ENCODE measurements around the gene MICAL2.
"Not testable (repeated sequence)": the region's sequence is repeated elsewhere in the genome, so short reads cannot be mapped to it uniquely, and the experiment has no call there.

The MICAL2 gene

DNA sequence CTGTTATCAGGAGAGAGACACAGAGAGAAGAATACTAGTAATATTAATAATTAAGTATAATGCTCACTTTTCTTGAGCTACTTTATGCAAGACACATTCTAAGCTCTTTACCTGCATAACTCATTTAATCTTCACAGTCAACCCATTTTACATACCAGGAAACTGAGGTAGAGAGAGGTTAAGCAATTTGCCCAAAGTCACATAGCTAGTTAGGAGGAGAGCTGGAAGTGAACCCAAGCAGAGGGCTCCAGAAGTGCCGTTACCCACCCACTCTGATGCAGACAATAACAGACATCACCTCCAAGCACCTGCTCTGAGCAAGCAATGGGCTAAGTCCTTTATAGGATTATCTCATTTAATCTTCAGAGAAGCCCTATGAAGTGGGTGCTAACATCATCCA, 24.8 kb downstream of the MICAL2 start:
- no peak for DNase-seq (ENCODE audit: low read depth in 3 of 3)

DNA sequence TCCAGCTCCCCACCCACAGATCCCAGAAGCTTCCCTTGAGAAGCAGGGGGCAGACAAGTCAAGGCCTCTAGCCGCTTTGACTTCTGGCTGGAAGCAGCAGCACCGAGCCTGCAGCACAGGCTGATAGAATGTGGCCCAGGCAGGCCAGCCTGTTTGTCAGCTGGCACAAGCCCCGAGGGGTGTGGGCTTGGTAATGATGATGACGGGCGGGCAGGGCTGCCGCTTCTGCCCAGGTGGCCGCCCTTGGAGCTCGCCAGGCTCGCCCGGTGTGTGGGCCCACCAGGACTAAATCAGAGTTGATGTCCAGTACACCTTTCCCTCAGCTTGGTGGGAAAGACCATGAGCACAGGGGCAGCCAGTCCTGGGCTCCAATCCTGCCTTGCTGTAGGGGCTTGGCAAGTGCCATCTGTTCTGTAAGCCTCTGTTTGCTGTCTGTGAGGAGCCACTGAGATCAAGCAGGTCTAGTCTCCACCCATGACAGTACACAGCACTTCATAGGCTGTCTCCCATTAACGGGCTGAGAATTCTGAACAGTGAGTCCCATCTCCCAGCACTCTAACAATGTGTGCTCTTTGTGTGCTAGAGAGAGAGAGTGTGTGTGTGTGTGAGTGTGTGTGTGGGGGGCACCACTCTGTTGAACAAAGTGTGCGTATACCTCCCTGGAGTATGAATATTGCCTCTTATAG, 26.8 kb downstream of the MICAL2 start:
- no peak for DNase-seq (ENCODE audit: low read depth in 3 of 3)

DNA sequence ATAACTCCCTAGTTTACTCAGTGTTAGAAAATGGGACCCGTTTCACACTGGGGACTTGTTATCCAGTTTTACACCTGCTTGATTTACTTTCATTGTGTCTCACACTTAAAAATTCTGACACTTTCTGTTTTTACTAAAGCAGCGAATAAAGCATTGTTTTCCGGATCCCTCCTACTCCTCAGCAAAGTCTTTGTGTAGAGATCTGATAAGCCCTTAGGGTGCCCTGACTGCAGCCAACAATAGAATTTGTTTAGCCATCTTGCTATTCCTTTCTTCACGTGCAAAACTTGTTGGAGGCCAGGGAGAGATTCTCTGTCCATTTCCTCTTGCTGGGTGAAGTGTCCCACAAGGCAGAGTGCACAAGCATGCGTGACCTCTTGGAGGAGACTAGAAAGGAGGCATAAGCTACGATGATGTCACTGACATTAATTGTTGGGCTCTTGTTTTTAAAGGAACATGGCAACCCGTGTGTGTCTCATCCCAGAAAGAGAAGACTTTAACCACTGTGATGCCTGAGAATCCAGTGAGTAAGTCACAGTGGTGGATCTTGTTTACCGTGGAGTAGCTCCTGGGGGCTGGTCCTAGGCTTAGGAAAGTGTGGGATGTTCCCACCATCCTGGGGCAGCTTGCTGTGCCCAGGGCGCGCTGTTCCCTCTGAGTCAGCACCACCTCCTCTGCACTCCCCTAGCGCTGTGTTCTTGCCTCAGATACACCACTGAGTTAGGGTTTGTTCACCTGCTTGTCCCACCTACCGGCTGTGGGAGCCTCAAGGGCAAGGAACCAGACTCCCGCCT, 27.7 kb downstream of the MICAL2 start:
- no peak for DNase-seq (ENCODE audit: low read depth in 3 of 3)

DNA sequence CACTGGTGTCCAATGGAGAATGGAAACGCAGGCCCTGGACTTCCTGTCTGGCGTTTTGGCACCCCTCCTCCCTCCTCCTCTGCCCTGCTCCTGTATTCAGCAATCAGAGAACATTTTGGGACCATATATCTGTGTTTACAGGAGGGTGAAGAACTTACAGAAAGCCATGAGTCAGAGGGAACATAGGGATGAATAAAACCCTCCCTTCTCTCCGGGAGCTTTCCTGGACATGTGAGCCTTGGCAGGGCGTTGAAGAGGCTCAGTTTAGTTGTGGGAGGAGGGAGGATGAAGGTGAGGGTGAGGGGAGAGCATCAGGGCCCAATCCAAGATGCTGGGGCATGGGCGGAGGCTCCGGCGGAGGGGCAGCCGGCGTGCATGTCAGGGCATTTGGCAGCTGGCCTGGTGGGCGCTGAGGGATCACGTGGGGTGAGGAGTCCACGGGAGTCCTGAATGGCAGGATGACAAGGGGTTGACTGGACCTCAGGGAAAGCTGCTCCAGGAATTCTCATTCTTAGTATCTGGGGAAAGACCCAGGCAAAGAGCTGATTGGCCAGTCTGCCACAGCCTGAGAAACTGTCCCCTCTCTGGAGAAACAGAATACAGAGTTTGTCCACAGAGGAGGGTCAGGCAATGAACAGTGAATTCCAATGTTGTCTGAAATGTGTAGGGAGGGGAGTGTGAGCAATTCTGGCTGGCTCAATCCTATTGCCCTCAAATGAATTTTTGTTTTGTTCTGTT, 28.9 kb downstream of the MICAL2 start:
- DNase-seq (ENCODE audit: low read depth in 3 of 3) = no peak

DNA sequence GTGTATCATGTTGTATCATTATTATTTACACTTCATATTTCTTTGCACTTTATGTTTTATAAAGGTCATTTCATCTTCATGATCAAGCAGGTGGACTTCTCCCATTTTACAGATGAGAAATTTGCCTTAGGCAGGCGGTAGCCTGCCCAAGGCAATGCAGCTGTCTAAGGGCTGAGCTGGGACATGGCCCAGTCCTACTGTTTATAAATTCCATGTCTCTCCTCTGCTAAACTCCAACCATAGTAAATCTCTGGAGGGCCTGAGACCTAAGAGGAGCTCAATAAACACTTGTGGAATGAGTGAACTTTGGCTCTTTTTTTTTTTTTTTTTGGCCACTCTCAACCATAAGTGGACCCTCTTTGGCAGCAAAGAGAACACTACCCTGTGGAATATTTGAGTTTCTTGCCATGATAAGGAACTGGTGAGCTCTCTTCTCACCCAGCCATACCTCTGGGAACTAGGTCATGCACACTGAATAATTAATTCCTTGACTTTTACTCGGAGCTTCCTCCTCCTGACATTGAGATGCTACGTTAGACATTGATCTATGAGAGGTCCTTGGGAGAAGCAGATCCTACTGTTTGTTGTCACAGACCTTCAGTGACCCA, 29.9 kb downstream of the MICAL2 start:
- DNase-seq (ENCODE audit: low read depth in 3 of 3) = no peak

DNA sequence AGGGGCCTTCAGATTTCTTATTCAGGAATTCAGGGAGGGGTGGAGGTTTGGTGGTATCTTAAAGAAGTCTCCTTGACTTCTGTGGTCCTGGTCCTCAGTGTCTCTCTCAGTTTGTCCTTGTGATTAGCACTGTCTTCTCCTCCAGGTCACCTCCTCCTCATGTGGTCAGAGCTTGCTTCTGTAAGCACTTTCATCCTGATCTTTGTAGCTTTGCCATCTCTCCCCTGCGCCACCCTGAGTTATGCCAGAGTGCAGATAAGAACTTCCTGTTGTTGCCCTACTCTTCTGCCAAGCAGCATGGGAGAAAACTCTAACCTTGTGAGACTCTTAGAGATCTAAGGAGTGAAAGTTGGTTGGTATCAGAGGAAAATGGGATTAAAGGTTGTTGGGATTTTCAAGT, 30.9 kb downstream of the MICAL2 start:
- DNase-seq (ENCODE audit: low read depth in 3 of 3) = no peak

DNA sequence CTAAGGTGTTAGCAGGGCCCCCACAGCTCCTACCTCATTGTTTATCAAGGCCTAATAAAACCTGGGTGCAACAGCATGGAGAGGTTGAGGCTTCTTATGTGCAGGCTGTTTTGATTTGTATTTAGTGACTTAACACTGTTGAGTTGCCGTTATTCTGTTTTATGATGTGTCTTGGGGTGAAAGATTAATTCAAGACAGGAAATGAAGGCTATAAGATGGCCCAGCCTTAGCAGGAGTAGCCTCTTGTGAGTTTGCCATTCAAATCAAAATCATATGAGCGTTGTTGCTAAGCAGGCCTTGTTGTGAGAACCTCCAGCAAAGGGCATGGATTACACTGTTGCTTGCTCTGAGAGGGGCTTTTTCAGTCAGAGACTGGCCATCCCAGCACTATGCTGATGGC, 31.8 kb downstream of the MICAL2 start:
- no peak for DNase-seq (ENCODE audit: low read depth in 3 of 3)

DNA sequence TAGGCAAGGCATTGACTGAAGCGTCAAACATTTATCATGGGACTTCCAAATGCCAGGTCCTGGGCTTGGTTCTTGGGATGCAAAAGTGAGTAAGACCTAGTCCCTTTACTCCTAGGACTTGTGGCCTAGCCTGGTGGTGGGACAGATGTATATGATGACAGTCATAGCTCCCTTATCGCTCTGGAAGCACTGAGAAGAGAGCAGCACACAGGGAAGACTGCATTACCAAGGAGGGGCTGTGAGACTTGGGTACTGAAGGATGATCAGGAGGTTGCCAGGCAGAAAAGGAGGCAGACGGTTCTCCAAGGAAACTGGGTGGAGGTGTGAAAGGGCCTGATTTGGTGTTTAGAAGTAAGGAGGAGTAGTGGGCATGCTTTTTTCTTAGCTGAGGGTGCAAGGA, 32.5 kb downstream of the MICAL2 start:
- DNase-seq (ENCODE audit: low read depth in 3 of 3) = no peak

DNA sequence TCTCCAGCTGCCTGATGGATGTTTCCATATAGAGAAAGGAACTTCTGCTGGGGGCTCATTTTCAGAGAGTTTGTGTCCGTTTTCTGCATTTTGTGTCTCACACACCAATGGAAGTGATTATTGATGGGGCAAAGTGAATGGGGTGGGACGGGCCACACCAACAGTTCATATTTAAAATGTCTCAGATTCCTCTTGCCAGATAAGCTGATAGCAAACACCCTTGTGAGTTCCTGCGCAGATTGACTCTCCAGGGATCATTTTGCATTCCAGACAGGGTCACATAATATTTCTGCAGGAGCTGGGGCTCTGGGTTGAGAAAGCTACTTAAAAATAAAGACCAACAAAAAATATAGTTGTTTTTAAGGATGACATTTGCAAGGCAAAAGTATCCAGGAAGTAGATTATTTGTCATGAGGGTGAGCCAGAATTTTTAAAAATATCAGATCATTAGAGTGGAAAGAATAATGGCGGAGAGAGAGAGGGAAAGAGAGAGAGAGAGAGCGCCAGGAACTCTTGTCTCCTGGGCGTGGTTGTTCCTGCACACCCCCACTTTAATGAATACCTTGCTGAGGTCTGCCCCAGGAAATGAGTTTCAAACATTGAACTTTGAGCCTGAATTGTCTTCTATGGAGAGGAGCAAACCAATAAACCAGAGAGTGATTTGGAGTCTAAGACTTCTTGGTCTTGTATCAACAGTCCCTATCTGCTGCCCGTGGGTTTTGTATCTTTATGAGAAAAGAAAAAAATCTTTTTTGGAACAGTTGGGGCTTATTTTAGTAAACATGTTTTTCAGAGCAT, 33.3 kb downstream of the MICAL2 start:
- DNase-seq (ENCODE audit: low read depth in 3 of 3) = no peak

DNA sequence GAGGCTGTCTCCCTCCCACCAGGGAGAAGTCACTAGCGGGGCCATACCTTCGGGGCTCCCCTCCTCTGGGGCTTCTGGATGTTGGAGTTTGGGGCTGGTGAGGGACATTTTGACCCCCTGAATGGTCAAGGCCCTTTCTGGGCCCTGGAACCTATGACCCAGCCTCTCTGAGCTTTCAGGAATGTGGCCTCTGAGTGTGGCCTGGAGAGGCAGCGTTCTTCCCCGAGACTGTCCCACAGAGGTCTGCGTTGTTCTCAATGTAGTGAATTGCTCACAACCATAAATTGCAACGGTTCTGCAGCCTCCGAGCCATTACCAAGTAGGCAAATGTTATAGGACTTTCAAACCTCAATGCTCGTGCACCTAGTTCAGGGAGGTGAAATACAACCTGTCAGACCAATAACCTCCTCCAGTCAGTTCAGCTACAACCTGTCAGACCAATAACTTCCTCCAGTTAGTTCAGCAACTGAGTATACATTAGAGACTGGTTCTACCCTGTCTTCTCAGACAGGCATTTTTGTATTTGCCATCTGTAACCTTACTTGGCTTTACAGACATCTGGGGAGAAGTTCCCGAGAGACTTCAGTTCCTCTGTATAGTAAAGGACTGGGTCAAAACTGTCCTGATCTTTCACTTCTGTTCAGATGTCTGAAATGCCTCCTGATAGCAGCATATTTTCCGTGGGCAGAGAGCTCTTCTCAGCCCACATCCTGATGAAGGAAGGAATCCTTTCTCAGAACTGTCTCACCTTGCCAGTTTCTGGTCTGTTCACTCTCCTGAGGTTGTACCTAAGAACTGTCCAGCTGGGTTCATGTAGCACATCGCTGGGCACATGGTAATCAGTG, 34.2 kb downstream of the MICAL2 start:
- no peak for DNase-seq (ENCODE audit: low read depth in 3 of 3)

DNA sequence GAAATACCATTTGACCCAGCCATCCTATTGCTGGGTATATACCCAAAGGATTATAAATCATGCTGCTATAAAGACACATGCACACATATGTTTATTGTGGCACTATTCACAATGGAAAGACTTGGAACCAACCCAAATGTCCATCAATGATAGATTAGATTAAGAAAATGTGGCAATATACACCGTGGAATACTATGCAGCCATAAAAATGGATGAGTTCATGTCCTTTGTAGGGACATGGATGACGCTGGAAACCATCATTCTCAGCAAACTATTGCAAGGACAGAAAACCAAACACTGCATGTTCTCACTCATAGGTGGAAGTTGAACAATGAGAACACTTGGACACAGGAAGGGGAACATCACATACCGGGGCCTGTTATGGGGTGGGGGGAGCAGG, 36.3 kb downstream of the MICAL2 start:
- not testable (repeated sequence) for DNase-seq (ENCODE audit: low read depth in 3 of 3)

DNA sequence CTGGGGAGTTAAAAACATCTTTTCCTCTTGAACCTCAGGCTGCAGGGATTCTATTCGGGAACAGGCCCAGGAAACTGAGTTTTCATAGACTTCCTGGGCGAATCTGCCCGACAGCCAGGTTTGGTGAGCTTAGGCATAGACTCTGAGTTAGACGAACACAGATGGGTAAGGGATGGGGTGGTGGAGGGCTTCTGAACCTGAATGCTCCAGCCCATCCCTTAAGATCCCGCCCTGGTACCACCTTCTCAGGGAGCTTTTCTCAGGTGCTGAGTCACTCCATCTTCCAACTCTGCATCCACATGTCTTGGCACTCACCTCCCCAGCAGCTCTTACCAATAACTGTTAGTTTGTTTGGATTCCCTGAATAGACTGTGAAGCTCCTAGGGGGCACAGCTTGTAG, 37.4 kb downstream of the MICAL2 start:
- no peak for DNase-seq (ENCODE audit: low read depth in 3 of 3)

DNA sequence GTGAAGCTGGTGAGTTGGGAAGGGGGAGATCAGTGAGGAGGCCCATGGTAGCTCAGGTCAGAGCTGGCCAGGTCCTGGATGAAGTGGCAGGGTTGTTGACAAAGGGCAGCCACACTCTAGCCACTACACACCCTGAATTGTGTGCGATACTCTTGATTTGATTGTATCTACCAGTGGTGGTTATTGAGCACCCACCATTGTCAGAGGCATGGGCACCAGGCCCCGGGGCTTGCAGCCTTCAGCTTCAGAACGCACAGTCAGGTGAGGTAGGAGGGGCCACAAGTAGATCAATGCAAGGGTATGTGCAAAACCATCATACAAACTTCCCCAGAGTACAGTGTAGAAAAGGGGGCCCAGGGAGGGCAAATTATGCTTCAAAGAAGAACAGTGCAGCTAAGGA, 38.1 kb downstream of the MICAL2 start:
- DNase-seq (ENCODE audit: low read depth in 3 of 3) = no peak

DNA sequence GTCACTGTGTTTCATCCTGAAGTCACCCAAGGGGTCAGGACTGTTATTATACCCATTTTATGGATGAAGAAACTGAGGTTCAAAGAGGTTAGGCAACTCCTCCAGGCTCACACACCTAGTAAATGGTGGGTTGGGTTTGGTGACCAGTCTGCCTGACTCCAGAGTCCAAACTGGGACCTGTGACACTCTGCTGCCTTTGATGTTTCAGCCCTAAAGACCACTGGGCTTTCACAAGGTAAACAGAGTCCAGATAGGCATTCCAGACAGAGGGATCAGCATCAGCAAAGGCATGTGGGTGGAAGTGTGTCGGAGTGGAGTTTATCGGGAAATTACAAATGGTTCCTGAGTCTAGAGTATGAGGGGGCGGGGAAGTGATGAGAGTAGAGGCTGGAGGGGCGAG, 38.5 kb downstream of the MICAL2 start:
- no peak for DNase-seq (ENCODE audit: low read depth in 3 of 3)

DNA sequence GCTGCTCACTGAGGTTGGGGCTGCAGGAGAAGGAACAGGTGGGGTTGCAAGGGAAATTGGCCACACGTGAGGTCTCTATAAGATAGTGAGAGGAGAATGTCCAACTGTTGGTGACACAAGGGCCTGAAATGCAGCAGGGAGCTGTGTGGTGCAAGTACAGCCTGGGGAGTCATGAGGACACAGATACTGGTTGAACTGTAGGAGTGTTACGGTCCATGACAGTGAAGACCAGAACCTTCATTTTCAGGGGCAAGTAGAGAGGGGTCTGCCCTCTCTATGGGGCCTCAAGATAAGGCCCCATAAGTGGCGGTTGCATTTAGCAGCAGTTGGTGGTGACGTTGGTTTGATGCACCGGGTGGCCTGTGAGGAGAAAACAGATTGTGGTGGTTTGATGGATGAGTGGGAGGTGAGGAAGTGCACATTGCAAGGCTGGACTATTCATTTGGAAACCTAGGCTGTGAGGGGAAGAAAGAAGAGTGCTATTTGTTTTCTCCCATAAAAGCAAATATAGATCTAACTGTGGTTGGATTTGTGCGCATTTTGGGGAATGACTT, 39.4 kb downstream of the MICAL2 start:
- peak in 1 of 3 experiments; percentile 57 for DNase-seq (ENCODE audit: low read depth in 3 of 3)

DNA sequence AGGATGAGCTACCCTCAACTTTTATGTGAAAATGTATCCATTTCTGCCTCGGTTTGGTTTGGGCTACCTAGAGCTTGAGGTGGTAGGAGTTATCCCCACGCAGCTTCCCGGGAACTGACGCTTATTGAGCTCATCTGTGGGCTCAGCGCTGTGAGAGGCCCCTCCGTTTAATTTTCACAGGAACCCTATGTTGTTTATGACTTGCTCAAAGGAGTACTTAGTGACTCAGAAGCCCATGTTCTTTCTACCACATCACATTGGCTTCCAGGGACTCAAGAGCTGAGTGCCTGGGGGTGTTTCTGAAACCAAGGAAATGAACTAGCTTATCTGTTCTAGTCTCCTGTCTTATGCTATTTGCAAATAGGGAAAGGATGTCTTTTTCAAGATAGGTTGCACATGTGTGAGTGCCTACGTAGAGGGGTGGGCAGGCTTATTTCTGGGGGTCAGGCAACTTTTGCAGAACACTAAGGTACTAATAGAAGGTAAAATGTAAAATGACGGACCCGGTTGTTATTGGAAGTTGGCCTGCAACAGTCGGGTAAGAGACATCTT, 40.5 kb downstream of the MICAL2 start:
- peak; percentile 22 to 67 (median 33) for DNase-seq (ENCODE audit: low read depth in 3 of 3)

DNA sequence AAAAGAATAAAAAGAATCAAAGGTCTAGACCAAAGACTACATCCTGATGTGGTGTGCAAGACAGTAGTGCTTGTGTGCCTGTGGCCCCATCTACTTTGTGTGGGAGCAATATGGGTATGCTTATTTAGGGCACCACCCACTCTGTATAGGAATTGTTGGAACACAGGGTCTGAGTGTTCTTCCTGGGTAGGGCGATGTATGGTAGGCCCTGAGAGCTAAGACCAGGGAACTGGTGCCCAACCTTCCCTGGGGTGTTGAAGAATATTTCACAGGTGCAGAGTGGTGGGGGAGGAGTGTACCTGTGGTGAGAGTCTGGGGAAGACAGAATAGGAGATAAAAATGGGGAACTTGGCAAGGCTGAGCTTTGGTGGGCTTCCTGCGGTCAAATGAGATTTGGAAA, 41.9 kb downstream of the MICAL2 start:
- no peak for DNase-seq (ENCODE audit: low read depth in 3 of 3)

DNA sequence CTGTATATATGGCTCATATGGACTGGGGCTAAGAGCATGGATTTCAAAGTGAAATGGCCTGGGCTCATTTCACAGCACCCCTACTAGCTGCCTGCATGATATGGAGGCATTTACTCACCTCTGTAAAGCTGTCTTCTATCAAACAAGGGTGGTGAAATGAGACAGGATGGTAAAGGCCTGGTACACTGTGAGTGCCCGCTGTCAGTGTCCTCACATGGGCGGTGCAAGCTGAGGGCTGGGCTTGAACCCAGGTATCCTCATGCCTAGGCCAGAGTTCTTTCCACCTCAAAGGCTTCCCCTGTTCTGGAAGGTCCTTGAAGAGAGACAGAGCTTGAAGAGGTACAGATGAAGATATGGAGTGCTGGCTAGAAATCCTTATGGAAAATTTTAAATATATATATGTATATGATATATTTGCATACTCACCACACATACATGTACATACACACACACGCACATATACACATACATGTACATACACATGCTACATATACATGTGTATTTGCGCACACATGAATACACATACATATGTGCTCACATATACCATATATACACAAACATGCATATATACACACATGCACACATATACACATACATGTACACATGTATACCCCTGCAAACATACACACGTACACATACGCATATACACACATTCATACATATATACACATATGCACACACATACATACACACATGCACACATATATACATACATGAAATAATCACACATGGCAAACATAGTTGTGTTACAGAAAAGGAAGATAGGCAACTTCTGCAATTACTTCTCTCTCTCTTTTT, 44.7 kb downstream of the MICAL2 start:
- DNase-seq (ENCODE audit: low read depth in 3 of 3) = no peak

DNA sequence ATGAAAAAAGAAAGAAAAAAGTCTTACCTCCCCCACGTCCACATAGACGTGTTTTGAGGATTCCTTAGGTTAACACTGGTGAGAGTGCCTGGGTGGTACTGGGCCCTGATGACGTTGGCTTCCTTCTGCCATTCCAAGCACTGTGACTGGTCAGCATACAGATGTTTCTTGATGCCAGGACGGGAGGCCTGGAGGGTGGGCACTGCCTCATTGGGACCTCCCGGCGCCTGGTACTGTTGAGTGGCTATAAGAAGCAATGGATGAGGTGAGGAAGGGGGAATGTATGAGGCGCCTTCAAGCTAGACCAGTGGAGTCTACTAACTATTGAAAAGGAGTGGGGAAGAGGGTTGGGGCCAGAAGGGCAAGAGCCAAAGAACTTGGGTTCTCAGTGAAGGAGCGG, 45.3 kb downstream of the MICAL2 start:
- no peak for DNase-seq (ENCODE audit: low read depth in 3 of 3)

Data from stimulated activated CD4-positive, alpha-beta T cell treated with anti-CD3 and anti-CD28 coated beads, TNF-alpha, amount 100 ng/mL, for 24 hours (primary cell).